ENCODE data around the gene INAFM2.
A peak's percentile ranks its signal among the peaks of the same experiment; 100 is the strongest.

INAFM2 gene

GRCh38 chr15:40367371-40367685, 43.8 kb downstream of the INAFM2 start:
- Mint-ChIP-seq H3K4me1 (ENCODE audit: low read depth) (peaks cover 5% of the 10 kb centered on the region), H3K9me3 (no peaks in the 10 kb centered on the region), H3K27me3 (ENCODE audit: low read depth) (peaks cover 15% of the 10 kb centered on the region), H3K36me3 (ENCODE audit: low read depth) (no peaks in the 10 kb centered on the region), H3K27ac (peak overlapping the region; percentile 53), H3K4me3 (peak overlapping the region; percentile 76)
- no peak for DNase-seq (ENCODE audit: low spot score)

GRCh38 chr15:40367686-40368611, 44.5 kb downstream of the INAFM2 start:
- peaks cover 5% of the 10 kb centered on the region for H3K4me1 Mint-ChIP-seq (ENCODE audit: low read depth)
- H3K27me3 Mint-ChIP-seq (ENCODE audit: low read depth): peaks cover 15% of the 10 kb centered on the region
- no peaks in the 10 kb centered on the region for H3K9me3 Mint-ChIP-seq
- no peaks in the 10 kb centered on the region for H3K36me3 Mint-ChIP-seq (ENCODE audit: low read depth)
- peak overlapping the region; percentile 76 for H3K4me3 Mint-ChIP-seq
- peak overlapping the region; percentile 53 for H3K27ac Mint-ChIP-seq
- DNase-seq (ENCODE audit: low spot score): peak; percentile 91

GRCh38 chr15:40368719-40369473, 45.4 kb downstream of the INAFM2 start:
- peak overlapping the region; percentile 59 for H3K4me3 Mint-ChIP-seq
- no peaks in the 10 kb centered on the region for H3K9me3 Mint-ChIP-seq
- H3K27me3 Mint-ChIP-seq (ENCODE audit: low read depth): peaks cover 15% of the 10 kb centered on the region
- no peaks in the 10 kb centered on the region for H3K36me3 Mint-ChIP-seq (ENCODE audit: low read depth)
- no peak for DNase-seq (ENCODE audit: low spot score)
- peaks cover 5% of the 10 kb centered on the region for H3K4me1 Mint-ChIP-seq (ENCODE audit: low read depth)
- H3K27ac Mint-ChIP-seq: no peak overlapping the region

- DNase-seq (ENCODE audit: low spot score): no peak
- Mint-ChIP-seq H3K27ac (no peak overlapping the region), H3K9me3 (no peaks in the 10 kb centered on the region), H3K4me1 (ENCODE audit: low read depth) (peaks cover 5% of the 10 kb centered on the region), H3K4me3 (no peak overlapping the region), H3K27me3 (ENCODE audit: low read depth) (peaks cover 15% of the 10 kb centered on the region), H3K36me3 (ENCODE audit: low read depth) (no peaks in the 10 kb centered on the region)
Observed at GRCh38 chr15:40369474-40369869, 46.0 kb downstream of the INAFM2 start.

- H3K9me3 Mint-ChIP-seq: no peaks in the 10 kb centered on the region
- no peaks in the 10 kb centered on the region for H3K36me3 Mint-ChIP-seq (ENCODE audit: low read depth)
- DNase-seq (ENCODE audit: low spot score): no peak
- H3K27me3 Mint-ChIP-seq (ENCODE audit: low read depth): peaks cover 15% of the 10 kb centered on the region
- H3K27ac Mint-ChIP-seq: no peak overlapping the region
- peaks cover 5% of the 10 kb centered on the region for H3K4me1 Mint-ChIP-seq (ENCODE audit: low read depth)
- H3K4me3 Mint-ChIP-seq: no peak overlapping the region
Observed at GRCh38 chr15:40369971-40370370, 46.5 kb downstream of the INAFM2 start.

GRCh38 chr15:40372981-40373380, 49.5 kb downstream of the INAFM2 start:
- no peak for DNase-seq (ENCODE audit: low spot score)
- Mint-ChIP-seq H3K9me3 (no peaks in the 10 kb centered on the region), H3K27me3 (ENCODE audit: low read depth) (peaks cover 19% of the 10 kb centered on the region), H3K27ac (no peak overlapping the region), H3K36me3 (ENCODE audit: low read depth) (no peaks in the 10 kb centered on the region), H3K4me1 (ENCODE audit: low read depth) (no peaks in the 10 kb centered on the region), H3K4me3 (no peak overlapping the region)

Data from T-helper 2 cell treated with Interferon-gamma antibody and Interleukin-4, amounts not matched to agents 5 μg/mL and 100 μg/mL, for 36 hours (primary cell).